Mesothelial cell of epicardium (in vitro differentiated cells): ENCODE data around the gene ITPR1. TPM values are rescaled to one million over a fixed set of nuclear protein-coding genes. Genes with fewer than 3 reads are reported as not detected.

ENCODE experiments used
- DNase-seq, 2 experiments: peaks; one replicate each; pipeline ENCODE4 v3.0.0; 2021; ENCODE audit warnings: low spot score in 2 of 2; ENCODE audit not compliant: unreplicated experiment in 2 of 2
- H3K27ac Mint-ChIP-seq: 2 replicates; pipeline ENCODE4 v1.8.0; 2021; ENCODE audit warnings: mixed read lengths
- H3K27me3 Mint-ChIP-seq: 2 replicates; pipeline ENCODE4 v1.8.0; 2021; ENCODE audit warnings: low read depth, mixed read lengths
- H3K36me3 Mint-ChIP-seq: 2 replicates; pipeline ENCODE4 v1.8.0; 2021; ENCODE audit warnings: mixed read lengths
- H3K4me1 Mint-ChIP-seq: 2 replicates; pipeline ENCODE4 v1.8.0; 2021; ENCODE audit warnings: mixed read lengths
- H3K4me3 Mint-ChIP-seq: 2 replicates; pipeline ENCODE4 v1.8.0; 2021; ENCODE audit warnings: mild to moderate bottlenecking, moderate library complexity, mixed read lengths
- H3K9me3 Mint-ChIP-seq: 2 replicates; pipeline ENCODE4 v1.8.0; 2021; ENCODE audit warnings: mixed read lengths
- CTCF ChIP-seq: fragments of 200-600 bp; sonication (generic); IDR thresholded peaks from one replicate; pipeline ENCODE4 v1.5.0; 2021; ENCODE audit warnings: antibody characterized with exemption; ENCODE audit not compliant: unreplicated experiment
- total RNA-seq: library from RNA; stranded (reverse); gene quantifications from 3 replicates; pipeline ENCODE4 v1.2.1, GENCODE V29; 2021

Gene ITPR1
- total RNA-seq, 1 donor from 2014 or later = 21.3 TPM

- peaks cover 3% of the 10 kb centered on the region for H3K9me3 Mint-ChIP-seq
- H3K27ac Mint-ChIP-seq = peak overlapping the region; percentile 65
- no peak overlapping the region for H3K4me3 Mint-ChIP-seq
- no peak for TF ChIP-seq CTCF
- H3K4me1 Mint-ChIP-seq = peaks cover 22% of the 10 kb centered on the region
- no peaks in the 10 kb centered on the region for H3K27me3 Mint-ChIP-seq
- no peak for DNase-seq
- H3K36me3 Mint-ChIP-seq = no peaks in the 10 kb centered on the region
These were observed 247.9 kb downstream of the ITPR1 start for GRCh38 chr3:4741106-4741403.

- peaks cover 16% of the 10 kb centered on the region for H3K4me1 Mint-ChIP-seq
- no peak for DNase-seq
- peaks cover 3% of the 10 kb centered on the region for H3K9me3 Mint-ChIP-seq
- no peaks in the 10 kb centered on the region for H3K27me3 Mint-ChIP-seq
- no peak for TF ChIP-seq CTCF
- H3K27ac Mint-ChIP-seq = peak overlapping the region; percentile 65
- no peak overlapping the region for H3K4me3 Mint-ChIP-seq
- H3K36me3 Mint-ChIP-seq = no peaks in the 10 kb centered on the region
These were observed 248.5 kb downstream of the ITPR1 start for GRCh38 chr3:4741404-4742307.

- no peak overlapping the region for H3K27ac Mint-ChIP-seq
- peaks cover 3% of the 10 kb centered on the region for H3K9me3 Mint-ChIP-seq
- H3K4me1 Mint-ChIP-seq = peaks cover 12% of the 10 kb centered on the region
- no peak for TF ChIP-seq CTCF
- no peaks in the 10 kb centered on the region for H3K27me3 Mint-ChIP-seq
- DNase-seq = no peak
- H3K4me3 Mint-ChIP-seq = no peak overlapping the region
- H3K36me3 Mint-ChIP-seq = no peaks in the 10 kb centered on the region
These were observed 249.2 kb downstream of the ITPR1 start for GRCh38 chr3:4742359-4742758.

GRCh38 chr3:4743371-4743770 lies 250.2 kb downstream of the ITPR1 start:
- peaks cover 3% of the 10 kb centered on the region for H3K9me3 Mint-ChIP-seq
- no peaks in the 10 kb centered on the region for H3K27me3 Mint-ChIP-seq
- no peaks in the 10 kb centered on the region for H3K36me3 Mint-ChIP-seq
- peaks cover 12% of the 10 kb centered on the region for H3K4me1 Mint-ChIP-seq
- no peak for TF ChIP-seq CTCF
- H3K4me3 Mint-ChIP-seq = no peak overlapping the region
- no peak overlapping the region for H3K27ac Mint-ChIP-seq
- no peak for DNase-seq

- peaks cover 15% of the 10 kb centered on the region for H3K4me1 Mint-ChIP-seq
- H3K9me3 Mint-ChIP-seq = peaks cover 2% of the 10 kb centered on the region
- no peaks in the 10 kb centered on the region for H3K27me3 Mint-ChIP-seq
- DNase-seq = no peak
- no peaks in the 10 kb centered on the region for H3K36me3 Mint-ChIP-seq
- no peak for TF ChIP-seq CTCF
- no peak overlapping the region for H3K4me3 Mint-ChIP-seq
- H3K27ac Mint-ChIP-seq = no peak overlapping the region
These were observed 251.5 kb downstream of the ITPR1 start for GRCh38 chr3:4744405-4745234.
